CD4-positive, alpha-beta T cell treated with Interleukin-15 for 1 hour (primary cell): ENCODE data around the gene FBXO46.

Experiments
- DNase-seq: peaks from one replicate; pipeline ENCODE4 v3.0.0-alpha.2; 2020

FBXO46 gene

DNA sequence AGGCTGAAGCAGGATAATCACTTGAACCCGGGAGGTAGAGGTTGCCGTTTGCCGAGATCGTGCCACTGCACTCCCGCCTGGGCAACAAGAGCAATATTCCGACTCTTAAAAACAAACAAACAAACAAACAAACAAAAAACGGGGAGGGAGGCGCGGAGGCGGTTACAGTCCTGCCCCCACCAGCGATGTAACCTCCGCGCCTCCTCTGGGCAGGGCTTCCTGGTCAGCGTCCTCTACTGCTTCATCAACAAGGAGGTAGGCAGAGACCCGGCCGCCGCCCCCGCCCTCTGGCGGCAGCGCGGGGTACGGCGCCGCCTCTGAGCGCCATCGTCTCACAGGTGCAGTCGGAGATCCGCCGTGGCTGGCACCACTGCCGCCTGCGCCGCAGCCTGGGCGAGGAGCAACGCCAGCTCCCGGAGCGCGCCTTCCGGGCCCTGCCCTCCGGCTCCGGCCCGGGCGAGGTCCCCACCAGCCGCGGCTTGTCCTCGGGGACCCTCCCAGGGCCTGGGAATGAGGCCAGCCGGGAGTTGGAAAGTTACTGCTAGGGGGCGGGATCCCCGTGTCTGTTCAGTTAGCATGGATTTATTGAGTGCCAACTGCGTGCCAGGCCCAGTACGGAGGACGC lies 49.2 kb downstream of the FBXO46 start:
- peak; percentile 88 for DNase-seq

DNA sequence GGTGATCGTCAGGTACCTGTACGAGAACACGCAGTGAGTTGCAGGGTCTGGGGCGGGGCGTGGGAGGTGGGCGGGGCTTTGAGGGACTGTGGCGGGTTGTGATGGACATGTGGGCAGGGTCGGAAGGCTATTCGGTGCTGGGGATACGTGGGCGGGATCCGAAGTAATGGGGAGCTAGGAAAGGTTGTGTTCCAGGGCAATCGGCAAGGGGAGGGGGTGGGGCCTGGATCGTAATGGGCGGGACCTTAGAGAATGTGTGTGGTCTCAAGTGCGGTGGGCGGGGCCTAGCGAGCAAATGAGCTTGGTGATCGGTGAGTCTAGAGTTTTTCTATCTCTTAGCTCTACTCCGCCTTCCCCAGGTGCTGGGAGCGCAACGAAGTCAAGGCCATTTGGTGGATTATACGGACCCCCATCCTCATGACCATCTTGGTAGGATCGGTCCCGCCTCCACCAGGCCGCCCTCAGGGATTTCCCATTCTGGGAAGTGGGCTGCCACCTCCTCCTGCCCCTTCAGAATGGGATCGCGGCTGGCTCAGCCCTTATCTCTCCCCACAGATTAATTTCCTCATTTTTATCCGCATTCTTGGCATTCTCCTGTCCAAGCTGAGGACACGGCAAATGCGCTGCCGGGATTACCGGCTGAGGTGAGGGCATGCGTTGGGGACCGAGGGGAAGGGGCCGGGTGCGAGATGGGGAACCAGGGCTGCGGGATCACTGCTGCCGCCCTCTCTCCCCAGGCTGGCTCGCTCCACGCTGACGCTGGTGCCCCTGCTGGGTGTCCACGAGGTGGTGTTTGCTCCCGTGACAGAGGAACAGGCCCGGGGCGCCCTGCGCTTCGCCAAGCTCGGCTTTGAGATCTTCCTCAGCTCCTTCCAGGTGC lies 53.1 kb downstream of the FBXO46 start:
- DNase-seq = peak; percentile 88

DNA sequence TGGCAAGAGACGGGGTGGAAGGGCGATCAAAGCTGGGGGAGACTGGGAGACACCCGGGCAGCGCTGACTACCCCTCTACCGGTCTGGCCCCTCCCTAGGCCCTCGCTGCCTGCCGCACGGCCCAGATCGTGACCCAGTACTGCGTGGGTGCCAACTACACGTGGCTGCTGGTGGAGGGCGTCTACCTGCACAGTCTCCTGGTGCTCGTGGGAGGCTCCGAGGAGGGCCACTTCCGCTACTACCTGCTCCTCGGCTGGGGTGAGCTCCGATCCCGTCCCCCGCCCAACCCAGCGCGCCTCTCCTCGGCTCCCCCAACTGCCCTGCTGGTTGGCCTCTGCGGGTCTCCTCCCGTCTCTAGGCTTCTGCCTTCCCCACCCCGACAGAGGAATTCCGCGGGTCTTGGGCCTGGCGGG lies 53.8 kb downstream of the FBXO46 start:
- DNase-seq = peak; percentile 34

DNA sequence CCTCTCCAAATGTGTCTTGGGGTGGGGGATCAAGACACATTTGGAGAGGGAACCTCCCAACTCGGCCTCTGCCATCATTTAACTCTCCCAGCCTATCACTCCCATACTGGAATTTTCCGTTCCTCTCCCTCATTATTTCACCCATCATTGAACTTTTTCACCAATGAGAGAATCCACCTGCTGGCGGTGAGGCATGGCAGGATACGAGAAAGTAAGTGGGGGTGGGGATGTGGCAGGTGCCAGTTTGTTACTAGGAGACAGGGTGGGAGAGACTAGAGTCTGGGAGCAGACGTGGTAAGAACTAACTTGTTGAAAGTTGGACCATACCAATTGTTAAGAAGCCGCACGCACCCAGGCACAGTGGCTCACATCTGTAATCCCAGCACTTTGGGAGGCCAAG lies 55.8 kb downstream of the FBXO46 start:
- DNase-seq = no peak

DNA sequence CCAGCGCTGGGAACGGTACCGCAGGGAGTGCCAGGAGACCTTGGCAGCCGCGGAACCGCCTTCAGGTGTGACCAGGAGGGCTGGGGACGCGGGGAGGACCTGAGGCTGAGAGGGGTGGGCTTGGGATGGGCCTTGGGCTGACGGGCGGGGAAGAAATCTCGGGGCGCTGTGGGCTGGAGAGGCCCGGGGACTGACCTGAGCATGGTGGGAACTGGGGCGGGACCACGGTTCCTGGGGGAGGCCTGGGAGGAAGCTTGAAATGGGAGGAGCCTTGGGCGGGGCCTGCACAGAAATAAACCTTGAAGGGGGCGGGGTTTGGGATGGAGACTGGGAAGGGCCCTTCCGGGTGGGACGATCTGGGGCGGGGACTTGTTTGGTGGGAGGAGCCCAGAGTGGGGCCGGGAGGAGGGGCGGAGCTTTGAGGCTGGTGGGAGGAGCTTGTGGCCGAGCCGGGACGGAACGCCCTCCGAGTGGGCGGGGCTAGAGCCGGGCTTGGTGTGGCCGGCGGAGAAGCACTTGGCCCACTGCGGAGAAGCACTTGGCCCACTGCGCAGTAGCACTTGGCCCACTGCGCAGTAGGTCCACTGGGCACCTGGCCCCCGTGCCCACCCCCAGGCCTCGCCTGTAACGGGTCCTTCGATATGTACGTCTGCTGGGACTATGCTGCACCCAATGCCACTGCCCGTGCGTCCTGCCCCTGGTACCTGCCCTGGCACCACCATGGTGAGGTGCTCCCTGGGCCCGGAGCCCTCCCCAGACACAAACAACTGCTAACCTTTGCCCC lies 59.8 kb downstream of the FBXO46 start:
- peak; percentile 63 for DNase-seq

DNA sequence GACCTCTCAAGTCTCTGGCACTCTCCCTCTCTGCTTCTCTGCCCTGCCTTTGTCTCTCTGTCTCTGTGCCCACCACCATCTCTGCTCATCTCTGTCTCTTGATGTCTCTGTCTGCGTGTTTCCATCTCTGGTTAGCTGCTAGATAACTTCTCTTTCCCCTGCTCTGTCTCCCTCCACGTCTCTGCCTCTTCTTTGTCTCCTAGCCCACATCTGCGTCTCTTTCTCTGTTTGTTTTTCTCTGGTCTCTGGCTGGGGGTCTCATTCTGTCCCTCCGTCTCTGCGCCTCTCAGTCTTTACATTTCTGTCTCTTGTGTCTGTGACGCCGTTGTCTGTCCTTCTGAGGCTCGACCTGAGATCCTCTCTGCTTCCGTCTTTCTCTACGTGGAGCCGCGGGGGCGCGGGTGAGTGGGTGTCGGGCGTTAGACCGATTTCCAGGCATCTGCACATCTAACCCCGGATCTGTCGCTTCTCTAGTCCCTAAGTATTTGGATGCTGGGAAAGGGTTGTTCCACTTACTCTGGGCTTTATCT lies 62.3 kb downstream of the FBXO46 start:
- no peak for DNase-seq

DNA sequence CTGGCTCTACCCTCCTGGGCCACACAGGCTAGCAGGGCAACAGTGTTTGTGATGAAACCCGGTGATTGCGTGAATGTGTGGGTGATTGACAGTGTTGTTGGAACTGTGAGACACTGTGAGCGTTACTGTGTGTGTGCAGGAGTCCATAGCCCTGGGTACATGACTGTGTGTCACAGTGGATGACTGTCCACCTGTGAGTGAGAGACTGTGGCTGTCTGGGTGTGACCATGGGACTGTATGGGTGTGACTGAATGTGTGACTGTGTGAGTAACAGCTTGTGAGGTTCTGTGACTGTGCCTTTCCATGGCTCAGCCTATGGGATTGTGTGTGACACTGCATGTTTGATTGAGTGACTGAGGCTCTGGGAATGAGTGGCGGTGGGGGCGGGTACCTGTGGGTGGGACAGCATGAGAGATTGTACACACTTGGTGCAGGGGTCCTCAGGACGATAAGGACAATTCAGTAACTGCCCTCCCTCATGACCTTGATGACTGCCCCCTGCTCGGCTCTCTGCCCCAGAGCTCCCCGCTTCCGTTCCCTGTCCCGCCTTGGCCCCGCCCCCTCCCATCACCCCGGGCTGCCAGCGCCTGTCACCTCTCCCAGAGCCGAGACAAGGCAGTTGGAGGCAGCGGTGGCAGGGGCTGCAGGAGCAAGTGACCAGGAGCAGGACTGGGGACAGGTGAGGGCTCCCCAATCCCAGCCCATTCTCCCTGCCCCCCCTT lies 62.9 kb downstream of the FBXO46 start, which contains the start of gene GIPR:
Gene GIPR (plus strand): TSS at position 602 of the 722 bp plus-strand sequence. CDS start 1,300 bp downstream, outside the sequence.
- peak; percentile 60 for DNase-seq

DNA sequence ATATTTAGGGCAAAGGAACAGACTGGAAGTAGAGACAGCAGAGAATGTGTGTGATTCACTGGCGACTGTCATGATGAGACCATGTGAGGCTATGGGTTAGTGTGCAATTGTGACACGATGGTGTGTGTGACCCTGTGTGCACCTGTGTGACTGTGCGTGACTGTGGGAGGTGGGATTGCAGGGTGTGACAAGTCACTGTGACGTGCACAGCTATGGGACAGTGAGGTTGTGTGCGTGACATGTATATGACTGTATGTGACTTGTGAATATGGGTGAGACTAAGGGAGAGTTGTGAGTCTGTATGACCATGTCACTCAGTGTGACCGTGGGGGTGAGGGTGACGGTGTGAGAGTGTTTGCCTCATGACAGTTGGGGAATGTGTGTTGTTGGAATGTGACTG lies 66.1 kb downstream of the FBXO46 start:
- DNase-seq = no peak

DNA sequence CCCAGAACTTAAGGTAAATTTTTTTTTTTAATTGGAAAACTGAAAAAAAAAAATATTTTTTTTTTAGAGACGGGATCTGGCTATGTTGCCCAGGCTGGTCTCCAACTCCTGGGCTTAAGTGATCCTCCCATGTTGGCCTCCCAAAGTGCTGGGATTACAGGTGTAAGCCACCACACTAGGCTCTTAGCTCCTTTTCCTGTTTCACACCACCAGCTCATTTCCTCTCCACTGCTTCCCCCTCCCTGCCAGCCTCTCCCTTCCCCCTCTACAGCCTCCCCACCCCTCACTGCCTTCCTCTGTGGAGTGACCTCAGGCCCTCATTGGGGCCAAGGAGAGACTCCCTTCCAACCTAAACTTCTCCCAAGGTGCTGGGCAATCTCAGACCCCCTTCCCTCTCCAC lies 66.9 kb downstream of the FBXO46 start:
- DNase-seq = no peak

DNA sequence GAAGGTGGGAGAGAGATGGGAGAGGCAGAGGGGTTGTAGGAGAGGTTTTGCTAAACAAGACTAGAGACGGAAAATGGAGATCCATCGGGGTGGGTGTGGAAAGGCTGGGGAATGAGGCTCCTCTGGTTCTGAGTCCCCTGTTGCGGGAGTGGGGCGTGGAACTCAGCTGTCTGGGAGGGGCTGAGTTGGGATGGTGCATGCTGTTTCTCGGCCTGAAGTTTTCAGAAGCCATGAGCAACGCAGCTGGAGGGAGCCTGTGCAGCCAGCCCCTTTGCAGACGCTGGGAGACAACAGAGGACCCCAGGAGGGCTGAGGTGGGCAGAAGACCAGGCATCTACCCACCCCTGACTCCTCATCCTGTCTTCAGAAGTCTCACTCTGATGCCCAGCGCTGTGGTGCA lies 70.1 kb downstream of the FBXO46 start:
- DNase-seq = no peak
